ENCODE data around the gene KATNBL1. TPM values are rescaled to one million over a fixed set of nuclear protein-coding genes. Genes with fewer than 3 reads are reported as not detected.

Gene KATNBL1
- 38.1 and 62.4 TPM in 2 replicates for total RNA-seq (2014; rRNA removed; shearing (Covaris generic); ENCODE audit: low replicate concordance)

- H3K27me3 ChIP-seq, result no peaks in the 10 kb centered on the region
- peaks cover 12% of the 10 kb centered on the region for H3K36me3 ChIP-seq
- H3K4me3 ChIP-seq, result peak within 1 kb of the TSS; percentile 73
- H3K9me3 ChIP-seq, result no peaks in the 10 kb centered on the region
- peak; percentile 90 for DNase-seq
Measured at GRCh38 chr15:34209421-34210282, at the start of gene KATNBL1. Gene KATNBL1 (minus strand): TSS chr15:34210096. CDS start chr15:34163676, 46,420 bp downstream.

- Histone ChIP-seq H3K27me3 (no peaks in the 10 kb centered on the region; the same call in 1 of the 2 replicates), H3K4me3 (no peak overlapping the region), H3K9me3 (no peaks in the 10 kb centered on the region), H3K36me3 (no peaks in the 10 kb centered on the region)
- no peak for DNase-seq
Measured at GRCh38 chr15:34259566-34259965, 49.7 kb upstream of the KATNBL1 start.

GRCh38 chr15:34258151-34258550 is 48.3 kb upstream of the KATNBL1 start:
- Histone ChIP-seq H3K36me3 (no peaks in the 10 kb centered on the region), H3K4me3 (no peak overlapping the region), H3K27me3 (no peaks in the 10 kb centered on the region), H3K9me3 (no peaks in the 10 kb centered on the region)
- DNase-seq, result no peak

- no peaks in the 10 kb centered on the region for H3K36me3 ChIP-seq
- no peak overlapping the region for H3K4me3 ChIP-seq
- H3K27me3 ChIP-seq, result no peaks in the 10 kb centered on the region
- H3K9me3 ChIP-seq, result no peaks in the 10 kb centered on the region
- DNase-seq, result no peak
Measured at GRCh38 chr15:34252545-34252944, 42.6 kb upstream of the KATNBL1 start.

GRCh38 chr15:34248190-34248589 is 38.3 kb upstream of the KATNBL1 start:
- H3K36me3 ChIP-seq, result no peaks in the 10 kb centered on the region
- no peaks in the 10 kb centered on the region for H3K27me3 ChIP-seq
- no peaks in the 10 kb centered on the region for H3K9me3 ChIP-seq
- DNase-seq, result no peak
- no peak overlapping the region for H3K4me3 ChIP-seq

- no peak overlapping the region for H3K4me3 ChIP-seq
- H3K9me3 ChIP-seq, result no peaks in the 10 kb centered on the region
- no peak for DNase-seq
- H3K36me3 ChIP-seq, result no peaks in the 10 kb centered on the region
- no peaks in the 10 kb centered on the region for H3K27me3 ChIP-seq
Measured at GRCh38 chr15:34246276-34246976, 36.5 kb upstream of the KATNBL1 start.

- no peak overlapping the region for H3K4me3 ChIP-seq
- no peak for DNase-seq
Measured at GRCh38 chr15:34243226-34243625, 33.3 kb upstream of the KATNBL1 start.

GRCh38 chr15:34242331-34242710 is 32.4 kb upstream of the KATNBL1 start:
- Histone ChIP-seq H3K27me3 (no peaks in the 10 kb centered on the region), H3K36me3 (no peaks in the 10 kb centered on the region), H3K9me3 (no peaks in the 10 kb centered on the region), H3K4me3 (no peak overlapping the region)
- DNase-seq, result no peak

More at GRCh38 chr15:34243226-34243625, 33.3 kb upstream of the KATNBL1 start:
- H3K9me3 ChIP-seq, result no peaks in the 10 kb centered on the region
- H3K36me3 ChIP-seq, result no peaks in the 10 kb centered on the region
- no peaks in the 10 kb centered on the region for H3K27me3 ChIP-seq

GRCh38 chr15:34241376-34242330 is 31.8 kb upstream of the KATNBL1 start:
- Histone ChIP-seq H3K4me3 (no peak overlapping the region), H3K9me3 (no peaks in the 10 kb centered on the region), H3K27me3 (no peaks in the 10 kb centered on the region), H3K36me3 (no peaks in the 10 kb centered on the region)
- no peak for DNase-seq

GRCh38 chr15:34240537-34240936 is 30.6 kb upstream of the KATNBL1 start:
- no peak for DNase-seq
- Histone ChIP-seq H3K27me3 (no peaks in the 10 kb centered on the region), H3K36me3 (no peaks in the 10 kb centered on the region), H3K4me3 (no peak overlapping the region), H3K9me3 (no peaks in the 10 kb centered on the region)

GRCh38 chr15:34239151-34239808 is 29.4 kb upstream of the KATNBL1 start:
- no peak overlapping the region for H3K4me3 ChIP-seq
- no peaks in the 10 kb centered on the region for H3K36me3 ChIP-seq

GRCh38 chr15:34233614-34234013 is 23.7 kb upstream of the KATNBL1 start:
- no peaks in the 10 kb centered on the region for H3K9me3 ChIP-seq
- H3K36me3 ChIP-seq, result peaks cover 15% of the 10 kb centered on the region
- no peaks in the 10 kb centered on the region for H3K27me3 ChIP-seq
- DNase-seq, result no peak
- no peak overlapping the region for H3K4me3 ChIP-seq

More at GRCh38 chr15:34239151-34239808, 29.4 kb upstream of the KATNBL1 start:
- DNase-seq, result peak; percentile 66
- Histone ChIP-seq H3K27me3 (no peaks in the 10 kb centered on the region), H3K9me3 (no peaks in the 10 kb centered on the region)

GRCh38 chr15:34223904-34224596 is 14.2 kb upstream of the KATNBL1 start:
- Histone ChIP-seq H3K27me3 (no peaks in the 10 kb centered on the region), H3K36me3 (peaks cover 18% of the 10 kb centered on the region), H3K9me3 (no peaks in the 10 kb centered on the region), H3K4me3 (peak overlapping the region; percentile 98)
- DNase-seq, result no peak

GRCh38 chr15:34217587-34218225 is 7.8 kb upstream of the KATNBL1 start:
- Histone ChIP-seq H3K9me3 (no peaks in the 10 kb centered on the region), H3K36me3 (no peaks in the 10 kb centered on the region)
- no peak for DNase-seq

More at GRCh38 chr15:34217587-34218225, 7.8 kb upstream of the KATNBL1 start:
- no peak overlapping the region for H3K4me3 ChIP-seq
- H3K27me3 ChIP-seq, result no peaks in the 10 kb centered on the region
